ENCODE results near the gene PLB1. TPM values are rescaled to one million over a fixed set of nuclear protein-coding genes. Genes with fewer than 3 reads are reported as not detected.

The PLB1 gene
- total and polyA plus RNA-seq, 9 of the 15 experiments (the other 6 are each of a cell fraction or from before 2014, with no cell fraction given) = 0.01 to 0.09 (median 0.07) TPM; not detected in 2

DNA sequence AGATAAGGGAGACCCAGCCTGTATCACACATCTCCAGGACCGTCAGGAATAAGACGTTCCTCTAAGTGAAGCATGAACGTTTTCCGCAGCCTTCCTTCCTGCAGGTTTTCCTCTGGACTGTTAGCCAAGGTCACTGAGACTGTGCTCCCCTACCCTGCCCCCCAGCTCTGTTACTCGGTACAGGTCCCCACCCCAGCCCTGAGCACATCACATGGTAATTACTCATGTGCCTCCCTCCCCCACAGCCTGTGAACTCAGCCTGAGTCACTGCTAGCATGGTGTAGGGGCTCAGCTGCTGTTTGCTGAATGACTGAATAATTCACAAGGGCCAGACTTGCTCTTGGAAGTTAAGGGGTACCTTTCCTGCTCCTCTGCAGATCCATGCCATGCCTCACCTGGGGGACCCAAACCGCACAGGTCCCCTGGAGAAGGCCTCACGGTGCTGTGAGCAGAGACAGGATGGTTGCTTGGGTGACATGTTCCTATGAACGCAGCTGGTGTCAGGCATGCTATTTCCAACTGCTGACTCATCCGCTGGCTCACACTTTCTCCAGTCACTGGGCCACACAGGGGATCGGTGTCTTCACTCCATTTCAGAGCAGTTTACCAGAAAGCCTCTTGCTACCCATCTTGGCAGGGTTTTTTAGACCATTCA lies 88.2 kb downstream of the PLB1 start (continued):
- TF ChIP-seq MBD1 (CRISPR knock-in tag; IDR thresholded peaks at IDR 0.05) = no peak
- no peak for TF ChIP-seq ATF4 (CRISPR knock-in tag; IDR thresholded peaks at IDR 0.05)
- no peak for TF ChIP-seq E2F5 (CRISPR knock-in tag; IDR thresholded peaks at IDR 0.05)
- TF ChIP-seq KDM5B (IDR thresholded peaks at IDR 0.05; ENCODE audit: insufficient replicate concordance, low read depth, low read length) = no peak
- peak; percentile 73 for TF ChIP-seq VEZF1 (CRISPR knock-in tag; IDR thresholded peaks at IDR 0.05)
- TF ChIP-seq ZNF175 (CRISPR knock-in tag; IDR thresholded peaks at IDR 0.05; ENCODE audit: low read depth) = no peak
- peak; percentile 45 for TF ChIP-seq SAP30 (IDR thresholded peaks at IDR 0.05; ENCODE audit: borderline replicate concordance, insufficient read depth, low read depth, low read length, poor library complexity, severe bottlenecking)
- TF ChIP-seq, protein P1, sequence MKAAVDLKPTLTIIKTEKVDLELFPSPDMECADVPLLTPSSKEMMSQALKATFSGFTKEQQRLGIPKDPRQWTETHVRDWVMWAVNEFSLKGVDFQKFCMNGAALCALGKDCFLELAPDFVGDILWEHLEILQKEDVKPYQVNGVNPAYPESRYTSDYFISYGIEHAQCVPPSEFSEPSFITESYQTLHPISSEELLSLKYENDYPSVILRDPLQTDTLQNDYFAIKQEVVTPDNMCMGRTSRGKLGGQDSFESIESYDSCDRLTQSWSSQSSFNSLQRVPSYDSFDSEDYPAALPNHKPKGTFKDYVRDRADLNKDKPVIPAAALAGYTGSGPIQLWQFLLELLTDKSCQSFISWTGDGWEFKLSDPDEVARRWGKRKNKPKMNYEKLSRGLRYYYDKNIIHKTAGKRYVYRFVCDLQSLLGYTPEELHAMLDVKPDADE (conservative IDR thresholded peaks at IDR 0.05; ENCODE audit: control insufficient read depth, low read depth, low read length) = 0 out of 2 replicates have a peak, but pooled peaks have one; percentile 34
- peak; percentile 71 for TF ChIP-seq EHMT2 (IDR thresholded peaks at IDR 0.05)
- TF ChIP-seq ZNF408 (CRISPR knock-in tag; IDR thresholded peaks at IDR 0.05; ENCODE audit: low read depth) = no peak
- no peak for TF ChIP-seq ZNF444 (CRISPR knock-in tag; IDR thresholded peaks at IDR 0.05)
- no peak for TF ChIP-seq NR2F6 (CRISPR knock-in tag; IDR thresholded peaks at IDR 0.05)
- TF ChIP-seq NFE2 (IDR thresholded peaks at IDR 0.05; ENCODE audit: low read depth) = peak; percentile 93
- peak; percentile 57; the same call in 1 of the 2 replicates for TF ChIP-seq ZNF263 (CRISPR knock-in tag; IDR thresholded peaks at IDR 0.05; ENCODE audit: borderline replicate concordance)
- no peak for TF ChIP-seq KLF6 (CRISPR knock-in tag; IDR thresholded peaks at IDR 0.05; ENCODE audit: borderline replicate concordance)
- peak; percentile 91 for TF ChIP-seq TOE1 (IDR thresholded peaks at IDR 0.05; ENCODE audit: borderline replicate concordance)
- no peak for TF ChIP-seq TOE1 (CRISPR knock-in tag; IDR thresholded peaks at IDR 0.05; ENCODE audit: borderline replicate concordance, low read depth)
- TF ChIP-seq, protein P2, sequence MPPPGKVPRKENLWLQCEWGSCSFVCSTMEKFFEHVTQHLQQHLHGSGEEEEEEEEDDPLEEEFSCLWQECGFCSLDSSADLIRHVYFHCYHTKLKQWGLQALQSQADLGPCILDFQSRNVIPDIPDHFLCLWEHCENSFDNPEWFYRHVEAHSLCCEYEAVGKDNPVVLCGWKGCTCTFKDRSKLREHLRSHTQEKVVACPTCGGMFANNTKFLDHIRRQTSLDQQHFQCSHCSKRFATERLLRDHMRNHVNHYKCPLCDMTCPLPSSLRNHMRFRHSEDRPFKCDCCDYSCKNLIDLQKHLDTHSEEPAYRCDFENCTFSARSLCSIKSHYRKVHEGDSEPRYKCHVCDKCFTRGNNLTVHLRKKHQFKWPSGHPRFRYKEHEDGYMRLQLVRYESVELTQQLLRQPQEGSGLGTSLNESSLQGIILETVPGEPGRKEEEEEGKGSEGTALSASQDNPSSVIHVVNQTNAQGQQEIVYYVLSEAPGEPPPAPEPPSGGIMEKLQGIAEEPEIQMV (tag; conservative IDR thresholded peaks at IDR 0.05; ENCODE audit: low read depth) = no peak
- peak; percentile 91 for TF ChIP-seq ATF7 (IDR thresholded peaks at IDR 0.05)

All from K562 (cell line).